Activated T-helper 1 cell treated with anti-CD3 and anti-CD28 coated beads, Interleukin-2, amount 50 U/mL, for 16 hours (primary cell): ENCODE measurements around the gene VAMP2.

ENCODE experiments used
- DNase-seq, 2 donors: peaks; one replicate each; pipeline ENCODE4 v3.0.0-alpha.2; 2020; ENCODE audit warnings: low read depth in 1 of 2, low spot score in 1 of 2

Gene VAMP2

GRCh38 chr17:8162233-8162996, at the start of gene VAMP2:
VAMP2 (minus strand) TSS chr17:8162948; CDS start chr17:8162879, 69 bp downstream.
- peak; percentile 71 to 79 for DNase-seq

GRCh38 chr17:8210761-8211458, 48.2 kb upstream of the VAMP2 start:
- DNase-seq: no peak

- peak; percentile 82 to 86 for DNase-seq
Measured at GRCh38 chr17:8209907-8210760, 47.4 kb upstream of the VAMP2 start, which contains the start of gene AURKB. AURKB (minus strand) TSS chr17:8210575; CDS start chr17:8210224, 351 bp downstream.

GRCh38 chr17:8206536-8206935, 43.8 kb upstream of the VAMP2 start:
- DNase-seq: no peak

- DNase-seq: no peak
Measured at GRCh38 chr17:8204761-8205555, 42.2 kb upstream of the VAMP2 start.

- DNase-seq: no peak
Measured at GRCh38 chr17:8192070-8192815, 29.5 kb upstream of the VAMP2 start.

GRCh38 chr17:8190506-8190905, 27.8 kb upstream of the VAMP2 start:
- no peak for DNase-seq

- peak; percentile 80 to 90 for DNase-seq
Measured at GRCh38 chr17:8189711-8190477, 27.1 kb upstream of the VAMP2 start, which contains the start of gene BORCS6. BORCS6 (minus strand) TSS chr17:8190180; CDS start chr17:8190140, 40 bp downstream.

- DNase-seq: no peak
Measured at GRCh38 chr17:8189041-8189710, 26.4 kb upstream of the VAMP2 start.

GRCh38 chr17:8188263-8188839, 25.6 kb upstream of the VAMP2 start:
- DNase-seq: no peak

- DNase-seq: peak; percentile 63 to 81
Measured at GRCh38 chr17:8187517-8188262, 24.9 kb upstream of the VAMP2 start.

GRCh38 chr17:8186787-8187516, 24.2 kb upstream of the VAMP2 start:
- peak; percentile 80 to 82 for DNase-seq

GRCh38 chr17:8186446-8186786, 23.7 kb upstream of the VAMP2 start:
- no peak for DNase-seq

- peak; percentile 87 to 95 for DNase-seq
Measured at GRCh38 chr17:8185582-8186445, 23.1 kb upstream of the VAMP2 start.

- DNase-seq: no peak
Measured at GRCh38 chr17:8176998-8177731, 14.4 kb upstream of the VAMP2 start.
